ENCODE results near the gene ALDH3A1.

Gene ALDH3A1

DNA sequence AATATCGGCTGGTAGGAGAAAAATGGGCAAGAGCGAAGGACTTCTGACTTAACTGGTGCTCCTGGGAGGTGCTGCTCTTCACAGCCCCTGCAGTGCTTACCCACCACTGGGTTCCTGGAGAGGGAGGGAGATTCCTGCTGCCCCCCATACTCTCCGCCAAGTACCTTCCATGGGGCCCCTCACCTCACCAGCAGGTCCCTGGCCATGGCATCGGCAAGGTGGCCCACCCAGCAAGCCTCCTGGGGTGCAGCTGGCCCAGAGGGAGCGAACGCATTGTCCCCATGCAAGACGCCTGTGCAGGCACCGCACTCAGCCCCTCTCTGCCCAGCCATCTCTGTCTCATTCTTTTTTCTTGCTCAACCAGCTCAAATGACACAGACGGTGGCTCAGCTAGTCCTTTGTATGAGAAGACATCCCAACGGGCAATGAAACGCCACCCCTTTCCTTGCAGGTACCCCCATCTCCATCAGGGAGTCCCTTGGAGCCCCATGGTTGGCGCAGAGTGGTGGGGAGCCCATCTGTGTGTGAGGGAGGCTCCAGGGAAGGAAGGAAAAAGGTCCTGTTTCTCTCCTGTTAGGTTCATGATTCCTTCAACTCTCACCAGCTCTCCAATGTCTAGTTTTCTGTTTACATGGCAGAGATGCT lies 9.6 kb upstream of the ALDH3A1 start:
- H3K4me3 ChIP-seq (ENCODE audit: low read length), result no peak overlapping the region
- TF ChIP-seq, protein P1, sequence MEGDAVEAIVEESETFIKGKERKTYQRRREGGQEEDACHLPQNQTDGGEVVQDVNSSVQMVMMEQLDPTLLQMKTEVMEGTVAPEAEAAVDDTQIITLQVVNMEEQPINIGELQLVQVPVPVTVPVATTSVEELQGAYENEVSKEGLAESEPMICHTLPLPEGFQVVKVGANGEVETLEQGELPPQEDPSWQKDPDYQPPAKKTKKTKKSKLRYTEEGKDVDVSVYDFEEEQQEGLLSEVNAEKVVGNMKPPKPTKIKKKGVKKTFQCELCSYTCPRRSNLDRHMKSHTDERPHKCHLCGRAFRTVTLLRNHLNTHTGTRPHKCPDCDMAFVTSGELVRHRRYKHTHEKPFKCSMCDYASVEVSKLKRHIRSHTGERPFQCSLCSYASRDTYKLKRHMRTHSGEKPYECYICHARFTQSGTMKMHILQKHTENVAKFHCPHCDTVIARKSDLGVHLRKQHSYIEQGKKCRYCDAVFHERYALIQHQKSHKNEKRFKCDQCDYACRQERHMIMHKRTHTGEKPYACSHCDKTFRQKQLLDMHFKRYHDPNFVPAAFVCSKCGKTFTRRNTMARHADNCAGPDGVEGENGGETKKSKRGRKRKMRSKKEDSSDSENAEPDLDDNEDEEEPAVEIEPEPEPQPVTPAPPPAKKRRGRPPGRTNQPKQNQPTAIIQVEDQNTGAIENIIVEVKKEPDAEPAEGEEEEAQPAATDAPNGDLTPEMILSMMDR (conservative IDR thresholded peaks at IDR 0.05; ENCODE audit: low read depth, low read length), result no peak
- no peak for DNase-seq (ENCODE audit: low read depth)

DNA sequence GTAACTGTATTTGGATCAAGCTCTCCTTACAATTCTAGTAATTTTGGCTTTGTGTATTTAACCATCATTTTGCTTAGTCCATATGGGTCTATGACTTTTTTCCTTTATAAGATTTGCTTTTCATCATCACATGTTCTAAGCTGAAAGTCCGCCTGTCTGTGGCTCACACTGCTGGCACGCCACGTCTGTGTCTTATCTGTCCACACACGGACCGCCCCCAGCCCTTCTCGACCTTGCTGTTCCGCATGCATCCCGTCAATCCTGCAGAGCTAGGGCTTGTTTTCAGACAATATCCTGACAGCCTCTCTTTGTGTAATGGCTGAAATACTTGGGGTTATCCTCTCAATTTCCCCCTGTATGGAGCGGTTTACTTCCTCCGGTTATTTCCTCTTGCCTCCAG lies 8.4 kb upstream of the ALDH3A1 start:
- TF ChIP-seq, protein P1 (conservative IDR thresholded peaks at IDR 0.05; ENCODE audit: low read depth, low read length), result no peak
- no peak overlapping the region for H3K4me3 ChIP-seq (ENCODE audit: low read length)
- no peak for DNase-seq (ENCODE audit: low read depth)

DNA sequence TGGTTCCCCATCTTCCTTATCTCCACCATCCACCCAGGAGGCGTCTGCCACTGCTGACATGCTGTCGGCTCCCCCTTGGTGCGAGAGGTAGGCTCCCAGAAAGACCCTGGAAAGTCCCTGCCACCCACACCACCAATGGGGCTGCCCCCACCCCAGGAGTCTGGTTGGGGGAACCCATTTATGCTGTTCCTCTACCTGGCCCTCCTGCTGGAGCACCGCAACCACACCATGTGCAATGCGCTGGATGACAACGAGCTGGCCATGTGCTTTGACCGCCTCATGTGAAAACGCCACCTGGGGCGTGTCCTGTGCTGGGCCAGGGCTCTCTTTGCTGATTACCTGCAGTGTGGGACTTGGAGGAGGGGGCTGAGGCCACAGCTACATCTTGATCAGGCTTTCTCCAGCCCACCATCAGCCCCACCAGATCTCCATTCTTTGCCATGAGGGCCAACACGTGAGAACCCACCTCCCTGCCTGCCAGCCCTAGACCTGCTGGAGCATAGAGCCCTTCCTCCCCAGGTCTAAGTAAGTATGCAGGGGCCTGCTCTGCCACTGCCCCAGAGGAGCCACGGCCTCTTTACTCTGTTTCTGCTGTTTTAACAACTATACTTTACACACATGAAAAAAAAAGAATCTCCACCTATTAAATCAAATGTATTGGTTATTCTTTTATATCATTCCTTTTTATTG lies 7.9 kb upstream of the ALDH3A1 start:
- DNase-seq (ENCODE audit: low read depth), result no peak
- TF ChIP-seq, protein P1 (conservative IDR thresholded peaks at IDR 0.05; ENCODE audit: low read depth, low read length), result no peak
- H3K4me3 ChIP-seq (ENCODE audit: low read length), result no peak overlapping the region

DNA sequence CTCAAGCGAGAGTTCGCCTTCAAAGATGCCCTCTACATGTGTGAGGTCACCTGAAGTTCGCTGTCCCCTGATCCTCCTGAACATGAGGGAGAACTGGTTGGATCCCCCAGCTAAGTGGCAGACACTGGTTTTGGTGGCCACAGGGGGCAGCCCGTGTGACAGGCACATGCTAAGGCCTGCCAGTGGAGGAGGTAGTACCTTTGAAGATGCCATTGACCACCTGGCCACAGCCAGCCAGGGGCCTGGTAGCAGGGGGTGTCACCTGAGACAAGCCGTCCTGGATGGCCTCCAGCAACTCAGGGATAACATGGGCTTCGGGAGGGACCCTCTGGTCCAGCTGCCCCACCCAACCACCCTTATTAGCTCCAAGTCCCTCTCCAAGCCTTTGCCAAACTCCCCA lies 7.3 kb upstream of the ALDH3A1 start:
- no peak overlapping the region for H3K4me3 ChIP-seq (ENCODE audit: low read length)
- TF ChIP-seq, protein P1 (conservative IDR thresholded peaks at IDR 0.05; ENCODE audit: low read depth, low read length), result no peak
- DNase-seq (ENCODE audit: low read depth), result no peak

DNA sequence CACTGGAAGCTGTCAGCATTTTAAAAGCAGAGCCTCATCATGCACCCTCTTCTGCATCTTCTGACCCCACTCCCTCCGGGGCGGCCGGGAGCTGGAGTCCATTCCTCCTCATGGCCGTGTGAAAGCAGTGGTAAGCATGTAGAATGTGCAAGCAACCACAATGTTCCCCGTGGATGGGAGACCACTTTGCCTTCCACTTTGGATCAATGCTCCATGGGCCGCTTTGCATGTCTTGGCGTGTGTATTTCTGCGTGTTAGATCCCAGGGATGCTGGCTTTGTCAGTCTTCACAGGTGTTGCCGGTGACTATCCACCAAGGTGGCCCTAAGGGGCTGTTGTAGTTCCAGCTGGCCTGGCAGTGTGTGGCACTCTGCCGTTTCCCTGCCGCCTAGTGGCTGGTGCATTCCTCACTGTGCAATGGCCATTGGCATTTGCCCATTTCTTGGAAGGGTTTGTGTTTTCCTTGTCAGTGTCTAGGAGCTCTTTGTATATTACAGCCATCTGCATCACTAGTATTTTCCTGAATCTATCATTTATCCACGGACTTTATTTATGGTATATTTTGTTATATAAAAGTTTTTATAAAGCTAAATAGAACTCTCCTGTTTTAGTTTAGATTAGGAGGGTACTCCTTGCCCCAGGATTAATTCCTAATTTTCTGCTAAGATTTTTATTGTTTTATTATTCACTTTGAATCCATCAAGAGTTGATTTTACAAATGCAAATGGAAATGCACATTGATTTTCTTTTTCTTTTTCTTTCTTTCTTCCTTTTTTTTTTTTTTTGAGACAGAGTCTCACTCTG lies 5.8 kb upstream of the ALDH3A1 start:
- TF ChIP-seq, protein P1 (conservative IDR thresholded peaks at IDR 0.05; ENCODE audit: low read depth, low read length), result peak; percentile 57
- H3K4me3 ChIP-seq (ENCODE audit: low read length), result no peak overlapping the region
- DNase-seq (ENCODE audit: low read depth), result no peak

DNA sequence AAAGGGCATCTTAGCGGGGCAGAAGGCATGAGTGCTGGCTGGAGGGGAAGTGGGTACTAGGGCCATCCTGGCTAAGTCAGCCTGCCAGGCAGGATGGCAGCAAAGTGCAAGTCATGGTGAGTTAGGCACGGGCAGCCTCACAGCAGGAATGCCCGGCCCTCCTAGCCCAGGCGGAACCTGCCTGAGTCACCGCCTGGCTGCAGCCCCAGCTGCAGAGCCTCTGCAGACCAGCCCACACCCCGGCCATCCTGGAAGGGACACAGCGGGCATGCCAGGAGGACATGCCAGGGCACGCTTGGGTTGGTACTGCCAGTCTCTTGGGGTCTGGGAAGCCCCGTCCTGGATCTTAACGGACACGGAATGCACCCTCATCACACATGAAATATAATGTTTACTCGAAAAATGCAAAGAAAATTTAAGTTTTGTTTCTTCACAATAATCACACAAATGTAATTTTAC lies 5.0 kb upstream of the ALDH3A1 start:
- TF ChIP-seq, protein P1 (conservative IDR thresholded peaks at IDR 0.05; ENCODE audit: low read depth, low read length), result no peak
- peak; percentile 77 for DNase-seq (ENCODE audit: low read depth)
- H3K4me3 ChIP-seq (ENCODE audit: low read length), result no peak overlapping the region
